K562 (cell line): ENCODE data around the gene FN3KRP. TPM values are rescaled to one million over a fixed set of nuclear protein-coding genes. Genes with fewer than 3 reads are reported as not detected.

Experiments
- EP400 ChIP-seq: fragments of 450-650 bp; IDR thresholded peaks from 2 replicates; pipeline ENCODE4 v1.6.1; 2017; ENCODE audit warnings: antibody characterized with exemption, mild to moderate bottlenecking, moderate library complexity
- HDAC2 ChIP-seq: fragments of 450-650 bp; IDR thresholded peaks from 2 replicates; pipeline ENCODE4 v1.6.1; 2016; ENCODE audit warnings: mild to moderate bottlenecking
- HNRNPLL ChIP-seq: fragments of 200-400 bp; formaldehyde crosslinking; IDR thresholded peaks from 2 replicates; pipeline ENCODE4 v1.6.1; 2017; ENCODE audit warnings: low read length, low read depth, mild to moderate bottlenecking; ENCODE audit not compliant: poor library complexity, severe bottlenecking
- MCM7 ChIP-seq, 2 experiments: fragments of 450-650 bp; IDR thresholded peaks; 2 replicates each; pipeline ENCODE4 v1.6.1; 2016 to 2018
- NCOA1 ChIP-seq: fragments of 450-650 bp; IDR thresholded peaks from 2 replicates; pipeline ENCODE4 v1.6.1; 2016; ENCODE audit warnings: low read depth
- NR2F6 ChIP-seq: fragments of 450-650 bp; formaldehyde crosslinking; IDR thresholded peaks from 2 replicates; pipeline ENCODE4 v1.4.0; 2020; ENCODE audit warnings: mild to moderate bottlenecking
- RBM39 ChIP-seq: fragments of 200-400 bp; formaldehyde crosslinking; optimal IDR thresholded peaks from 2 replicates; pipeline ENCODE3; 2018; ENCODE audit warnings: low read depth, low read length
- SIN3A ChIP-seq, 2 experiments: fragments of 150-350 bp in 1 of 2; IDR thresholded peaks; 2 replicates each; pipeline ENCODE4 v1.6.1; 2011 to 2016; ENCODE audit warnings: borderline replicate concordance in 2 of 2, low read depth in 2 of 2, low read length in 2 of 2, mild to moderate bottlenecking in 2 of 2, moderate library complexity in 2 of 2; ENCODE audit not compliant: control insufficient read depth in 1 of 2
- SMAD2 ChIP-seq: fragments of 150-350 bp; IDR thresholded peaks from 2 replicates; pipeline ENCODE4 v1.6.1; 2014; ENCODE audit warnings: low read depth, mild to moderate bottlenecking, low read length
- SRSF7 ChIP-seq: fragments of 200-400 bp; formaldehyde crosslinking; optimal IDR thresholded peaks from 2 replicates; pipeline ENCODE3; 2017; ENCODE audit warnings: mild to moderate bottlenecking, low read depth, low read length
- SRSF9 ChIP-seq: fragments of 200-400 bp; formaldehyde crosslinking; IDR thresholded peaks from 2 replicates; pipeline ENCODE4 v1.6.1; 2017; ENCODE audit warnings: low read depth, low read length, borderline replicate concordance
- YY1 ChIP-seq, 3 experiments: IDR thresholded peaks; 2 replicates each; pipeline ENCODE4 v1.6.1; 2011; ENCODE audit warnings: low read length in 2 of 3, mild to moderate bottlenecking in 2 of 3, moderate library complexity in 2 of 3, borderline replicate concordance in 1 of 3, control low read depth in 1 of 3, low read depth in 1 of 3; ENCODE audit not compliant: insufficient read depth in 3 of 3, insufficient replicate concordance in 2 of 3, control insufficient read depth in 1 of 3, insufficient read length in 1 of 3; ENCODE audit errors: extremely low read depth in 1 of 3
- ZBED1 ChIP-seq: IDR thresholded peaks from 2 replicates; pipeline ENCODE4 v1.6.1; 2014
- ZBTB49 ChIP-seq: sonication (generic); formaldehyde crosslinking; IDR thresholded peaks from 2 replicates; pipeline ENCODE4 v1.8.0; 2022; ENCODE audit warnings: missing genetic modification reagents, mild to moderate bottlenecking, borderline replicate concordance
- ZNF121 ChIP-seq: sonication (generic); formaldehyde crosslinking; conservative IDR thresholded peaks from 2 replicates; pipeline ENCODE4 v1.8.0; 2022; ENCODE audit warnings: missing genetic modification reagents
- ZNF23 ChIP-seq: fragments of 250-450 bp; sonication (Bioruptor Pico); IDR thresholded peaks from 2 replicates; pipeline ENCODE4 v1.4.0; 2020; ENCODE audit warnings: mild to moderate bottlenecking
- ZNF263 ChIP-seq: sonication (generic); formaldehyde crosslinking; IDR thresholded peaks from 2 replicates; pipeline ENCODE4 v1.8.0; 2022; ENCODE audit warnings: mild to moderate bottlenecking, missing genetic modification reagents, borderline replicate concordance
- polyA plus RNA-seq, 8 experiments: library from polyadenylated mRNA; depleted of rRNA in 4 of 8; stranded (reverse) in 5 of 8; unstranded in 3 of 8; fragments of >200 nt; fragmentation: Nextera tagmentation in 2 of 8; fragmentation: Illumina TruSeq in 1 of 8; extraction: Ambion mirVana in 2 of 8; extraction: Trizol in 1 of 8; gene quantifications; 2 replicates each; pipeline versions ENCODE4 v1.2.1 to v1.2.3, GENCODE V29; 2011 to 2014; ENCODE audit warnings: inconsistent platforms in 1 of 8, missing spikeins in 1 of 8
- total RNA-seq, 7 experiments: library from RNA; depleted of rRNA in 6 of 7; stranded (reverse); fragments of >200 nt in 6 of 7; fragmentation: Illumina TruSeq in 2 of 7; extraction: Trizol in 2 of 7; gene quantifications; 2 replicates each; pipeline versions ENCODE4 v1.2.1 to v1.2.3, GENCODE V29; 2011 to 2021; ENCODE audit warnings: low replicate concordance in 1 of 7
- TF ChIP-seq, protein P1 (sequence below), 2 experiments: fragments of 450-650 bp; IDR thresholded peaks; 2 replicates each; pipeline ENCODE4 v1.6.1; 2016
- TF ChIP-seq, protein P2 (sequence below): fragments of 200-800 bp; sonication (Bioruptor generic); IDR thresholded peaks from 2 replicates; pipeline ENCODE4 v1.6.1; 2017; ENCODE audit warnings: missing genetic modification characterization, missing compliant biosample characterization

Gene FN3KRP
- total and polyA plus RNA-seq, 9 of the 15 experiments (the other 6 are each of a cell fraction or from before 2014, with no cell fraction given): 2.0 to 32.1 (median 24.9) TPM

- TF ChIP-seq SRSF7: no peak
- TF ChIP-seq YY1 (IDR thresholded peaks at IDR 0.05; ENCODE audit: borderline replicate concordance in 1 of 3, control insufficient read depth in 1 of 3, extremely low read depth in 1 of 3, insufficient read depth in 3 of 3, insufficient read length in 1 of 3, insufficient replicate concordance in 2 of 3, low read depth in 1 of 3, low read length in 2 of 3): peak; percentile 25 to 87 (median 79)
- TF ChIP-seq RBM39: no peak
- TF ChIP-seq ZNF121 (CRISPR knock-in tag): no peak
- TF ChIP-seq, protein P1, sequence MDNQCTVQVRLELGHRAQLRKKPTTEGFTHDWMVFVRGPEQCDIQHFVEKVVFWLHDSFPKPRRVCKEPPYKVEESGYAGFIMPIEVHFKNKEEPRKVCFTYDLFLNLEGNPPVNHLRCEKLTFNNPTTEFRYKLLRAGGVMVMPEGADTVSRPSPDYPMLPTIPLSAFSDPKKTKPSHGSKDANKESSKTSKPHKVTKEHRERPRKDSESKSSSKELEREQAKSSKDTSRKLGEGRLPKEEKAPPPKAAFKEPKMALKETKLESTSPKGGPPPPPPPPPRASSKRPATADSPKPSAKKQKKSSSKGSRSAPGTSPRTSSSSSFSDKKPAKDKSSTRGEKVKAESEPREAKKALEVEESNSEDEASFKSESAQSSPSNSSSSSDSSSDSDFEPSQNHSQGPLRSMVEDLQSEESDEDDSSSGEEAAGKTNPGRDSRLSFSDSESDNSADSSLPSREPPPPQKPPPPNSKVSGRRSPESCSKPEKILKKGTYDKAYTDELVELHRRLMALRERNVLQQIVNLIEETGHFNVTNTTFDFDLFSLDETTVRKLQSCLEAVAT (IDR thresholded peaks at IDR 0.05): 0 out of 4 replicates have a peak, but pooled peaks of 1 of the 2 experiments have one; percentile 16
- TF ChIP-seq ZBTB49 (CRISPR knock-in tag): no peak
- no peak for TF ChIP-seq NCOA1
- peak; percentile 19 for TF ChIP-seq HNRNPLL
- TF ChIP-seq MCM7 (IDR thresholded peaks at IDR 0.05): no peak
- no peak for TF ChIP-seq ZBED1
- TF ChIP-seq, protein P2, sequence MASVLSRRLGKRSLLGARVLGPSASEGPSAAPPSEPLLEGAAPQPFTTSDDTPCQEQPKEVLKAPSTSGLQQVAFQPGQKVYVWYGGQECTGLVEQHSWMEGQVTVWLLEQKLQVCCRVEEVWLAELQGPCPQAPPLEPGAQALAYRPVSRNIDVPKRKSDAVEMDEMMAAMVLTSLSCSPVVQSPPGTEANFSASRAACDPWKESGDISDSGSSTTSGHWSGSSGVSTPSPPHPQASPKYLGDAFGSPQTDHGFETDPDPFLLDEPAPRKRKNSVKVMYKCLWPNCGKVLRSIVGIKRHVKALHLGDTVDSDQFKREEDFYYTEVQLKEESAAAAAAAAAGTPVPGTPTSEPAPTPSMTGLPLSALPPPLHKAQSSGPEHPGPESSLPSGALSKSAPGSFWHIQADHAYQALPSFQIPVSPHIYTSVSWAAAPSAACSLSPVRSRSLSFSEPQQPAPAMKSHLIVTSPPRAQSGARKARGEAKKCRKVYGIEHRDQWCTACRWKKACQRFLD (CRISPR knock-in tag): no peak
- no peak for TF ChIP-seq SMAD2
- TF ChIP-seq EP400: peak; percentile 44
- TF ChIP-seq HDAC2: no peak
- no peak for TF ChIP-seq SRSF9
- TF ChIP-seq ZNF23 (CRISPR knock-in tag): no peak
- no peak for TF ChIP-seq NR2F6
- TF ChIP-seq ZNF263 (CRISPR knock-in tag): no peak
- TF ChIP-seq SIN3A (IDR thresholded peaks at IDR 0.05; ENCODE audit: borderline replicate concordance in 2 of 2, control insufficient read depth in 1 of 2, low read depth in 2 of 2, low read length in 2 of 2): peak in 1 of 2 experiments; percentile 85; a peak in 2 of 4 replicates
Measured at GRCh38 chr17:82716203-82717010, at the start of gene FN3KRP (continued).
